GM12878 (cell line): ENCODE data around the gene FCGBP. TPM values are rescaled to one million over a fixed set of nuclear protein-coding genes. Genes with fewer than 3 reads are reported as not detected.
A peak's percentile ranks its signal among the peaks of the same experiment; 100 is the strongest.

Experiments used
- ATF7 ChIP-seq: fragments of 450-650 bp; IDR thresholded peaks from 2 replicates; pipeline ENCODE4 v1.6.1; 2016; ENCODE audit warnings: low read depth, mild to moderate bottlenecking
- BCL11A ChIP-seq: IDR thresholded peaks from 2 replicates; pipeline ENCODE4 v1.6.1; 2011; ENCODE audit warnings: low read depth, low read length
- BCL3 ChIP-seq: IDR thresholded peaks from 2 replicates; pipeline ENCODE4 v1.6.1; 2011; ENCODE audit warnings: borderline replicate concordance, low read depth, mild to moderate bottlenecking, moderate library complexity, low read length; ENCODE audit not compliant: insufficient read depth, poor library complexity, severe bottlenecking
- ETV6 ChIP-seq, 2 experiments: fragments of 450-650 bp in 1 of 2; IDR thresholded peaks in 1 of 2; conservative IDR thresholded peaks in 1 of 2; 2 replicates each; pipeline ENCODE4 v1.6.1; 2014; ENCODE audit warnings: antibody characterized with exemption in 1 of 2, borderline replicate concordance in 1 of 2, low read depth in 1 of 2, mild to moderate bottlenecking in 1 of 2, moderate library complexity in 1 of 2
- GATAD2B ChIP-seq: fragments of 450-650 bp; conservative IDR thresholded peaks from 2 replicates; pipeline ENCODE4 v1.6.1; 2017; ENCODE audit warnings: low read depth, mild to moderate bottlenecking, moderate library complexity
- IKZF1 ChIP-seq: fragments of 450-650 bp; conservative IDR thresholded peaks from 2 replicates; pipeline ENCODE4 v1.6.1; 2017; ENCODE audit warnings: antibody characterized with exemption, mild to moderate bottlenecking
- JUNB ChIP-seq: IDR thresholded peaks from 2 replicates; pipeline ENCODE4 v1.6.1; 2016; ENCODE audit warnings: antibody characterized with exemption, mild to moderate bottlenecking
- MLLT1 ChIP-seq: fragments of 450-650 bp; IDR thresholded peaks from 2 replicates; pipeline ENCODE4 v1.6.1; 2016; ENCODE audit warnings: mild to moderate bottlenecking
- MYC ChIP-seq: IDR thresholded peaks from 2 replicates; pipeline ENCODE4 v1.6.1; 2011; ENCODE audit warnings: mild to moderate bottlenecking, low read length, moderate library complexity, inconsistent platforms; ENCODE audit not compliant: insufficient read depth, insufficient replicate concordance, insufficient read length, severe bottlenecking
- NFIC ChIP-seq: IDR thresholded peaks from 2 replicates; pipeline ENCODE4 v1.6.1; 2012; ENCODE audit warnings: low read depth, mild to moderate bottlenecking, inconsistent platforms, low read length, moderate library complexity
- NR2F1 ChIP-seq: fragments of 450-650 bp; conservative IDR thresholded peaks from 2 replicates; pipeline ENCODE4 v1.6.1; 2017; ENCODE audit warnings: mild to moderate bottlenecking
- PBX3 ChIP-seq: IDR thresholded peaks from 2 replicates; pipeline ENCODE4 v1.6.1; 2011; ENCODE audit warnings: mild to moderate bottlenecking, low read depth, low read length, moderate library complexity; ENCODE audit not compliant: insufficient replicate concordance
- RBBP5 ChIP-seq: fragments of 200-600 bp; sonication (generic); conservative IDR thresholded peaks from 2 replicates; pipeline ENCODE4 v1.6.1; 2016
- SKIL ChIP-seq: fragments of 450-650 bp; IDR thresholded peaks from 2 replicates; pipeline ENCODE4 v1.6.1; 2017; ENCODE audit warnings: mild to moderate bottlenecking, low read depth, inconsistent platforms; ENCODE audit not compliant: poor library complexity, severe bottlenecking
- ZBED1 ChIP-seq: IDR thresholded peaks from 2 replicates; pipeline ENCODE4 v1.6.1; 2016; ENCODE audit warnings: borderline replicate concordance
- polyA plus RNA-seq, 11 experiments: library from polyadenylated mRNA; depleted of rRNA in 4 of 11; unstranded in 6 of 11; stranded (reverse) in 5 of 11; fragments of >200 nt; fragmentation: Nextera tagmentation in 4 of 11; fragmentation: Illumina TruSeq in 1 of 11; extraction: Ambion mirVana in 4 of 11; extraction: Trizol in 1 of 11; gene quantifications; 1 replicate in 1 of 11; 2 replicates in 10 of 11; pipeline versions ENCODE4 v1.2.1 to v1.2.3, GENCODE V29; 2011 to 2016; ENCODE audit warnings: inconsistent platforms in 2 of 11, missing spikeins in 2 of 11, low read depth in 1 of 11
- total RNA-seq, 4 experiments: library from RNA; depleted of rRNA in 3 of 4; stranded (reverse); fragments of >200 nt in 3 of 4; fragmentation: Illumina TruSeq in 1 of 4; extraction: Trizol in 1 of 4; gene quantifications; 2 replicates each; pipeline versions ENCODE4 v1.2.1 to v1.2.3, GENCODE V29; 2013 to 2021
- TF ChIP-seq, protein P1 (sequence below): fragments of 450-650 bp; IDR thresholded peaks from 2 replicates; pipeline ENCODE4 v1.6.1; 2017; ENCODE audit warnings: low read depth, mild to moderate bottlenecking, moderate library complexity

The FCGBP gene
- total and polyA plus RNA-seq, 10 of the 15 experiments (the other 5 are each of a cell fraction or from before 2014, with no cell fraction given) = 0.02 to 3.2 (median 0.37) TPM; not detected in 2

- TF ChIP-seq, protein P1, sequence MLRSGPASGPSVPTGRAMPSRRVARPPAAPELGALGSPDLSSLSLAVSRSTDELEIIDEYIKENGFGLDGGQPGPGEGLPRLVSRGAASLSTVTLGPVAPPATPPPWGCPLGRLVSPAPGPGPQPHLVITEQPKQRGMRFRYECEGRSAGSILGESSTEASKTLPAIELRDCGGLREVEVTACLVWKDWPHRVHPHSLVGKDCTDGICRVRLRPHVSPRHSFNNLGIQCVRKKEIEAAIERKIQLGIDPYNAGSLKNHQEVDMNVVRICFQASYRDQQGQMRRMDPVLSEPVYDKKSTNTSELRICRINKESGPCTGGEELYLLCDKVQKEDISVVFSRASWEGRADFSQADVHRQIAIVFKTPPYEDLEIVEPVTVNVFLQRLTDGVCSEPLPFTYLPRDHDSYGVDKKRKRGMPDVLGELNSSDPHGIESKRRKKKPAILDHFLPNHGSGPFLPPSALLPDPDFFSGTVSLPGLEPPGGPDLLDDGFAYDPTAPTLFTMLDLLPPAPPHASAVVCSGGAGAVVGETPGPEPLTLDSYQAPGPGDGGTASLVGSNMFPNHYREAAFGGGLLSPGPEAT = peak; percentile 79
- TF ChIP-seq NR2F1 (peak; percentile 42; the same call in 1 of the 2 replicates), JUNB (0 out of 2 replicates have a peak, but pooled peaks have one; percentile 14), MLLT1 (0 out of 2 replicates have a peak, but pooled peaks have one; percentile 47), IKZF1 (peak; percentile 88), BCL11A (no peak), RBBP5 (no peak), SKIL (peak; percentile 51), ZBED1 (0 out of 2 replicates have a peak, but pooled peaks have one; percentile 9), PBX3 (no peak), GATAD2B (peak; percentile 21; the same call in 1 of the 2 replicates), NFIC (peak; percentile 88), BCL3 (peak; percentile 49), ETV6 (conservative IDR thresholded peaks at IDR 0.05 in 1 of 2, IDR thresholded peaks at IDR 0.05 in 1 of 2; ENCODE audit: borderline replicate concordance in 1 of 2, low read depth in 1 of 2) (peak in 1 of 2 experiments; percentile 94; a peak in 2 of 4 replicates), MYC (no peak), ATF7 (peak; percentile 70; the same call in 1 of the 2 replicates)
Observed at GRCh38 chr19:39941615-39942365, 7.4 kb upstream of the FCGBP start (continued).
